ENCODE data around the gene ROCK2. TPM values are rescaled to one million over a fixed set of nuclear protein-coding genes. Genes with fewer than 3 reads are reported as not detected.
"Not testable (repeated sequence)": the region's sequence is repeated elsewhere in the genome, so short reads cannot be mapped to it uniquely, and the experiment has no call there.

The ROCK2 gene
- polyA plus RNA-seq, 2 of the 4 experiments (the other 2 are of a cell fraction), result 34.0 to 38.7 TPM

GRCh38 chr2:11166476-11166875 is 178.0 kb downstream of the ROCK2 start:
- DNase-seq (ENCODE audit: low read depth in 1 of 2, low spot score in 1 of 2) (no peak), FAIRE-seq (no peak), ATAC-seq (no peak)
- no peaks in the 10 kb centered on the region for H3K9me3 ChIP-seq
- no peaks in the 10 kb centered on the region for H3K4me1 ChIP-seq
- H3K4me2 ChIP-seq, result no peak overlapping the region
- H3K27ac ChIP-seq, result no peak overlapping the region
- 87% methylated on average over 10 of the region's 10 CpGs for WGBS (ENCODE audit: missing lambda C conversion rate)
- no peak overlapping the region for H3K4me3 ChIP-seq
- CTCF ChIA-PET, result interaction anchor here (1.1 to 1.5 kb wide), 3 partner anchors 11 to 417 kb away, joined by 3 to 5 read pairs (median 4); partner anchors contain the start of gene SLC66A3
- POLR2A ChIA-PET, result no interaction called here
- no peak for TF ChIP-seq FOXS1 (CRISPR knock-in tag; IDR thresholded peaks at IDR 0.05)
- TF ChIP-seq HEYL (CRISPR knock-in tag; IDR thresholded peaks at IDR 0.05), result no peak
- TF ChIP-seq ESRRA (IDR thresholded peaks at IDR 0.05; ENCODE audit: borderline replicate concordance, low read length), result no peak
- TF ChIP-seq HOXA7 (CRISPR knock-in tag; IDR thresholded peaks at IDR 0.05), result no peak
- no peak for TF ChIP-seq BCL3 (IDR thresholded peaks at IDR 0.05)
- no peak for TF ChIP-seq TFCP2L1 (CRISPR knock-in tag; IDR thresholded peaks at IDR 0.05)
- no peak for TF ChIP-seq RAD21 (conservative IDR thresholded peaks at IDR 0.05 in 1 of 2, IDR thresholded peaks at IDR 0.05 in 1 of 2)
- TF ChIP-seq PHF8 (IDR thresholded peaks at IDR 0.05; ENCODE audit: borderline replicate concordance, low read depth), result no peak
- no peak for TF ChIP-seq HOXB13 (CRISPR knock-in tag; IDR thresholded peaks at IDR 0.05; ENCODE audit: low read depth)
- TF ChIP-seq ZNF302 (CRISPR knock-in tag; IDR thresholded peaks at IDR 0.05), result no peak
- no peak for TF ChIP-seq NR3C1 (IDR thresholded peaks at IDR 0.05)
- no peak for TF ChIP-seq ATOH8 (CRISPR knock-in tag; IDR thresholded peaks at IDR 0.05; ENCODE audit: low read depth)
- TF ChIP-seq MYC (IDR thresholded peaks at IDR 0.05; ENCODE audit: borderline replicate concordance, low read length), result no peak
- TF ChIP-seq FOSB (CRISPR knock-in tag; IDR thresholded peaks at IDR 0.05), result no peak
- no peak for TF ChIP-seq JUN (IDR thresholded peaks at IDR 0.05)
- no peak for TF ChIP-seq ELK1 (IDR thresholded peaks at IDR 0.05; ENCODE audit: low read depth, low read length)
- TF ChIP-seq CEBPB (IDR thresholded peaks at IDR 0.05), result no peak
- no peak for TF ChIP-seq JUNB (IDR thresholded peaks at IDR 0.05)
- no peak for TF ChIP-seq RFX5 (IDR thresholded peaks at IDR 0.05)
- no peak for TF ChIP-seq RARB (CRISPR knock-in tag; IDR thresholded peaks at IDR 0.05)

- ATAC-seq; H3K4me2 ChIP-seq; DNase-seq (ENCODE audit: low read depth in 1 of 2, low spot score in 1 of 2); POLR2A ChIA-PET; H3K9me3 ChIP-seq; H3K4me1 ChIP-seq; FAIRE-seq; H3K27ac ChIP-seq; H3K4me3 ChIP-seq: not testable (repeated sequence)
- CTCF ChIA-PET, result interaction anchor here (2.3 kb wide), 1 partner anchor 32 kb away, joined by 10 read pairs; a partner anchor contains a TSS
- WGBS (ENCODE audit: missing lambda C conversion rate), result 97% methylated on average over 7 of the region's 28 CpGs
Measured at GRCh38 chr2:11165046-11165445, 179.4 kb downstream of the ROCK2 start.
